H1 (cell line): ENCODE data around the gene ADGRG1. TPM values are rescaled to one million over a fixed set of nuclear protein-coding genes. Genes with fewer than 3 reads are reported as not detected.

Experiments
- ATF2 ChIP-seq: IDR thresholded peaks from 2 replicates; pipeline ENCODE4 v1.6.1; 2012; ENCODE audit warnings: low read length, inconsistent platforms
- CHD1 ChIP-seq: IDR thresholded peaks from 2 replicates; pipeline ENCODE4 v1.6.1; 2012; ENCODE audit warnings: low read depth, low read length, improper control_type of control experiment
- CHD7 ChIP-seq: fragments of 300-600 bp; sonication (generic); IDR thresholded peaks from 2 replicates; pipeline ENCODE4 v1.7.1; 2012; ENCODE audit warnings: low read length, moderate library complexity, mild to moderate bottlenecking, inconsistent platforms; ENCODE audit not compliant: insufficient replicate concordance
- CREB1 ChIP-seq: IDR thresholded peaks from 2 replicates; pipeline ENCODE4 v1.6.1; 2012; ENCODE audit warnings: inconsistent platforms
- EZH2 ChIP-seq: fragments of 200-600 bp; sonication (generic); IDR thresholded peaks from 2 replicates; pipeline ENCODE4 v1.7.1; 2012; ENCODE audit warnings: low read depth, mild to moderate bottlenecking, moderate library complexity, low read length, inconsistent platforms; ENCODE audit not compliant: severe bottlenecking
- RNF2 ChIP-seq: fragments of 200-900, 300-1000 bp; sonication (generic); IDR thresholded peaks from 2 replicates; pipeline ENCODE4 v1.7.1; 2016; ENCODE audit warnings: borderline replicate concordance, low read depth, mild to moderate bottlenecking, antibody characterized with exemption, low read length; ENCODE audit not compliant: poor library complexity, severe bottlenecking; ENCODE audit errors: missing control alignments
- SP4 ChIP-seq: IDR thresholded peaks from 2 replicates; pipeline ENCODE4 v1.6.1; 2012; ENCODE audit warnings: low read length, inconsistent platforms
- polyA plus RNA-seq, 7 experiments: library from polyadenylated mRNA; depleted of rRNA in 3 of 7; stranded (reverse) in 5 of 7; unstranded in 2 of 7; fragments of >200 nt in 5 of 7; fragments of 200-250 nt in 2 of 7; gene quantifications; 1 replicate in 5 of 7; 2 replicates in 1 of 7; 4 replicates in 1 of 7; pipeline versions ENCODE4 v1.2.1 to v1.2.3, GENCODE V29; 2011 to 2013; ENCODE audit warnings: missing spikeins in 2 of 7, mixed read lengths in 2 of 7
- total RNA-seq: library from RNA; stranded (reverse); fragmentation: NEBNext Ultra II Directional; extraction: Animal tissue kit (Norgen Biotek cat#: 25700); gene quantifications from 2 replicates; pipeline ENCODE4 v1.2.1, GENCODE V29; 2021

The ADGRG1 gene
- total and polyA plus RNA-seq, 2 of the 8 experiments (the other 6 are each of a cell fraction or from before 2014, with no cell fraction given) = 1.3 to 2.6 TPM

- TF ChIP-seq SP4 (no peak), CHD7 (no peak), EZH2 (no peak), RNF2 (no peak), ATF2 (no peak), CHD1 (no peak), CREB1 (no peak)
These were observed 23.2 kb downstream of the ADGRG1 start (continued) for GRCh38 chr16:57651344-57652333.
